Epidermal melanocyte (primary cell): Measurements from ENCODE around the gene CPNE7.
"Not testable (repeated sequence)": the region's sequence is repeated elsewhere in the genome, so short reads cannot be mapped to it uniquely, and the experiment has no call there.

ENCODE experiments used
- DNase-seq: peaks from one replicate; pipeline ENCODE4 v3.0.0; 2011; ENCODE audit warnings: low spot score; ENCODE audit not compliant: insufficient read length

The CPNE7 gene

DNA sequence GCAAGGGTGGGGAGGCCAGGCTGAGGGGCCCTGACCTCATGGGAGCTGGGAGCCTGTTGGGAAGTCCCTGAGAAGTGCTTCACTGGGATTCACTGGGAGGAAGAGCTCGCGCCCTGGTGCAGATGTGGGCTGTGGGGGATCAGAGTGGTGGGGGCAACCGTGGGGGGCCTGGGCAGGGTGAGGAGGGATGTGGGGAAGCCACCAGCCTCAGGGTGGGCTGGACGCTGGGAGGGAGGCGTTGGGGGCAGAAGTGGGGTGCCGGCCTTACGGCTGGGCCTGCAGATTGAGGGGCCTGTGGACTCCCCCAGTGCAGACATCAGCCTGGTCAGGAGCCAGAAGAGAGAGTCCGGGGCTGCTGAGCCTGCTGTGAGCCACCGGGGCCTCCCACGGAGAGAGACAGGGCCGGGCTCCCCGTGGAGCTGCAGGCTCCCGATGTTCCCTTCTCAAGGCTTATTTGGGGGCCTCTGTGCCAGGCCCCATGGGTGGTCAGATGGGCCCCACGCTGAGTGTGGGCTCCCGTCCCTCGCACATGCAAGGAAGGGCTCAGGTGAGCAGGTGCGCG lies 45.7 kb downstream of the CPNE7 start:
- no peak for DNase-seq

DNA sequence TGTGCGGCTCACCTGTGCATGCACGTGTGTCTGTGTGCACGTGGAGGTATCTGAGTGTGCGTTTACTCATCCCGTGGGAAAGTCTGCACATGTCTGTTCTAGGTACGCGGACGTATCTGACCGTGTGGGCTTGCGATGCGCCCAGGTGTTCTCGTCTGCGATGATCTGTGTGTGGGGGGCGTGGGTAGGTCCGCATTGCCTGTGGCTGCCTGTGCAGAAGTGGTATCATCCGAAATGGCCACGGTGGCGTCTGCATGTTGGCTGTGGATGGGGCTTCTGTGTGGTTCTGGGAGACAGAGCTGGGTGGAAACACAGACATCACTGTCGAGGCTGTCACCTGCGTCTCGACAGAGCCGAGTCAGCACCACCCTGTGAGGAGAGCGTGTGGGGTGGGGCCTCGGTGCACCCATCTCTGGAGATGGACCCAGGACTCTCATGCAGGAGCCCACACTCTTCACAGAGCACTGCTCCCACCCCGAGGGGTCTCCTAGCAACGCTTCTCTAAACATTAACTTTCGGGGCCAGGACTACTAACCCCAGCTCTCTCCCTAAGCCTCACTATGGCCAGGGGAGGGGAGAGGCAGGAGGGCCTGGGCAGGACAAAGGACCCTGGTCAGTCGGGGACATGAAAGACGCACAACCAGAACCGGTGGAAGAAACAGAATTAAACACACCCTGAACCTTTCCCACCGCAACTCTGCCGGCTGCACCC lies 46.3 kb downstream of the CPNE7 start:
- no peak for DNase-seq

DNA sequence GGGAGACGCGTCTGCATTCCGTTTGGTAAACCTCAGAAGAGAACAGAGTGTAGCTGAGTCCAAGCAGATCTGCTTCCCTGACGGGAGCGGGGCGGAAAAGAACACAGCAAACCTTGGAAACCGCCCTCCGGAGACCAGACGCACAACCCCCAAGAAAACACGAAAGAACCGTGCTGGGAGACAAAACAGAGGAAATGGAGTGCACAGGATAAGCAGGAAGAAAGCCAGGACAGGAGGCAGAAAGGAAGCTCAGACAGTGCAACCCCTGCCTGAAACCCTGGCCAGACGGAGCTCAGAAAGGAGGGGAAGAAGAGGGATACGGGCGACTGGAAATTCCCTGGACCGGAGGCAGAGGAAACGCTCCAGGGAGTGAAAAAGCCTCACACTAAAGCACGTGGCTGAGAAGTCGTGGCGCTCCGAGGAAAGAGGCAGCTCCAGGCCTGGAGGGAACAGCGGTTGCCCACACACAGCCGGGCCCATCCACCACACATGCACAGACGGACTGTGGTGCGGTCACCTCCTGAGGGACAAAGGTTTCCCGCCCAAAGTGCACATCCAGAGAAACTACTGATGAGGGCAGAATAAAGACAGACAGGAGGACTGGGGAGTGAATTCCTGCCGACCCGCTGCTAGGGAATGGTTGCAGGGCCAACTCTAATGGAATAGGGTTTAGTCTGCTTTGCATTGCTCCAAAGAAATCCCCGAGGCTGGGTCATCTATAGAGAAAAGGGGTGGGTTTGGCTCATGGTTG lies 48.1 kb downstream of the CPNE7 start:
- peak; percentile 81 for DNase-seq

DNA sequence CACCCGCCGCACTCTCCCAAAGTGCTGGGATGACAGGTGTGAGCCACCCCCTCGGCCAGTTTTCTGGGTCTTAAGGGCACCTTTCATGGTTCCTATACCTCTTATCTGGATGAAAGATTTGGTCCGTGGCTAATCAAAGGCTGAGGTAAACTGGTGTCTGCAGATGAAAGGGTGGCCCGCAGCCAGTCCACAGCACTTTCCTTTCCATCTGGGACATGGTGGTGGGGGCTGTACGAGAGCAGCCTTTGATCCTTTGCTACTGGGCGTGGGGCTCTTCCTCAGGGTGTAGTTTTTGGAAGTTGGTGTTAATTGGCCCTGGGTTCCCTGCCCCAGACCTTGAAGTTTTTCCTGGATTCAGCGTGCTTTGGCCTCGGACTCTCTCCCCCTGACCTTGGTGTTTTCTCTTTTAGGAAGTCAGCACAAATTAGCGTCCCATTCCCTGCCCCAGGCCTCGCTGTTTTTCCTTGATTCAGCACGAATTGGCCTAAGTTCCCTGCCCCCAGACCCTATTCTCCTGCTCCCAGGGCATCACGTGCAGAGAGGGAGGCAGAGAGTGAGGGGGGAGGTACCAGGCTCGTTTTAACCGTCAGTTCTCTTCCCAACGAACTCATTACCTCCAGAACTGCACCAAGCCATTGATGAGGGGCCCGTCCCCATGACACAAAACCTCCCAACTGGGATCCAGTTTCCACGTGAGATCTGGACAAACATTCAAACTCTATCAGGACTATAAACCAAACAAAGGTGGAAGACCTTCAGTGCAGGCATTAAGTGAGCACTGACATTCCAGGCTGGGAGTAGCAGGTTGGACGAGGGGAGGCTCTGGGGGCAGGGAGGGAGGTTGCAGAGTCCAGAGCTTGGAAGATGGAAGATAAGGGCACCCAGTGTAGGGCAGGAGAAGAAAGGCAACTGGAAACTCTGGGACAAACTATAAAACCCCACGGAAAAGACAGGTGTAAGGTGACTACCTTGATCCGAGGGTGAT lies 49.5 kb downstream of the CPNE7 start:
- DNase-seq, result no peak

DNA sequence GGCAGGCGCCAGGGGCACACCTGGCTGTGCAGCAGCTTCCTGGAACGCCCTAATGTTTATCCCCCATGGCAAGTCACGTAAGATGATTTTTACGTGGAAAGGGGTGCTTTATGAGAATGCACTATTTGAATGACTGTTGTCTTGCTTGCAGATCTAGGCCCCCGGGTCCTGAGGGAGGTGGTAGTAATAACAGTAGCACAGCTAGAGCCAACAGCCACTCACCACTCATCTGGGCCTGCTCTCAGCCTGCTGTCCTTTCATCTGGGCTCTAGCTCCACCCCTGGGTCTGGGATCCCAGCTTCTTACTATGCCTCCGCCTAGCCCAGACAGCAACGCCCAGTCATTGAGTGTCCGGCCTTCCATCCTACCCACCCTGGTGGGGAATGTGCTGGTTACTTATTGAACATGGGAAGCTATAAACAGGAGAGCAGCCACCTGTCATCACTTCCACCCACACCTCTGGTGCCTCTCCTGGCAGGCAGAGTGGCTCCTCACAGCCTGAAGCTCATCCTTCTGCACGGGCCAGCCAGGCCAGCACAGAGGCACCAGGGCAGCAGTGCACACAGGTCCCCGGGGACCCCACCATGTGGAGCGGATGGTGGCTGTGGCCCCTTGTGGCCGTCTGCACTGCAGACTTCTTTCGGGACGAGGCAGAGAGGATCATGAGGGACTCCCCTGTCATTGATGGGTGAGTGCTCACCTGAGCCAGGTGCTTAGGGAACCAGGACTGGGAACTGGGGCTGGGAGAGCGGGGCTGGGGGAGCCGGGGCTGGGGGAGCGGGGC lies 54.5 kb downstream of the CPNE7 start:
- DNase-seq, result no peak

DNA sequence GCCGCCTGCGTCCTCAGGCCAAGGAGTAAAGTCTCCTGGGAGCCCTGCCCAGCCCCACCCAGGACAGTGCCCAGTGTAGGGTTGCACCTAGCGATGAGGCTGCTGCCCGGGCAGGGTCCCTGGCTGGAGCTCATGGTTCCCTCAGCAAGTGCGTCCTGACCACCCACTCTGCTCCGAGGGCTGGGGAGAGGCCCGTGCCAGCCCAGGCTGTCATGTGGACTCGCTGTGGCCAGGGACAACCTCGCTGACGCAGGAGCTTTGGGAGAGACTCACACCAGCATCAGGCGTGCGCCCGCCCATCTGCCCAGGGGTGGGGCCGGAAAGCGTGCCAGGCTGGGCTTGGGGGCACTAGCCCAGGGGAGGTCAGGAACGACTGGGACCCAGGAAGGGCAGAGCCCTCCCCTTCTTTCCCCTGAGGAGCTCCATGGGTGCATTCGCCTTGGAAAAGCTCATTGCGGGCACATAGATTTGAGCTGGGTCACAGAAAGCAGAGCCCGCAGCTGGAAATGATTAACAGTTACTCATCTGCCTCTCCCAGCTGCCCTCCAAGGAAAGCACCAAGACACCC lies 57.6 kb downstream of the CPNE7 start:
- peak; percentile 82 for DNase-seq

DNA sequence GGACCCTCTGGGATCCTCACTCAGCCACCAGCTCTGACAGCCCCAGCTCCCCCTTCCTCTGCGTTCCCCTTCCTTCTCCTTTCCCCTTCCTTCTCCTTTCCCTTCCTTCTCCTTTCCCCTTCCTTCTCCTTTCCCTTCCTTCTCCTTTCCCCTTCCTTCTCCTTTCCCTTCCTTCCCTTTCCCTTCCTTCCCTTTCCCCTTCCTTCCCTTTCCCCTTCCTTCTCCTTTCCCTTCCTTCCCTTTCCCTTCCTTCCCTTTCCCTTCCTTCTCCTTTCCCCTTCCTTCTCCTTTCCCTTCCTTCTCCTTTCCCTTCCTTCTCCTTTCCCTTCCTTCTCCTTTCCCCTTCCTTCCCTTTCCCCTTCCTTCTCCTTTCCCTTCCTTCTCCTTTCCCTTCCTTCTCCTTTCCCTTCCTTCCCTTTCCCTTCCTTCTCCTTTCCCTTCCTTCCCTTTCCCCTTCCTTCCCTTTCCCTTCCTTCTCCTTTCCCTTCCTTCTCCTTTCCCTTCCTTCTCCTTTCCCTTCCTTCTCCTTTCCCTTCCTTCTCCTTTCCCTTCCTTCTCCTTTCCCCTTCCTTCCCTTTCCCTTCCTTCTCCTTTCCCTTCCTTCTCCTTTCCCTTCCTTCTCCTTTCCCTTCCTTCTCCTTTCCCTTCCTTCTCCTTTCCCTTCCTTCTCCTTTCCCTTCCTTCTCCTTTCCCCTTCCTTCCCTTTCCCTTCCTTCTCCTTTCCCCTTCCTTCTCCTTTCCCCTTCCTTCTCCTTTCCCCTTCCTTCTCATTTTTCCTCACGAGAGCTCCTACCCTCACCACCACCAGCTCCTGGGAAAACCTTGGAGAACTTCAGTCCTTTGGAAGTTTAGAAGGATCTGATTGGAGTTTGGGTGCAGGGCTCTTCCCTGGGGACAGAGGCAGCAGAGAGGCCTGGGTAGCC lies 59.2 kb downstream of the CPNE7 start:
- not testable (repeated sequence) for DNase-seq

DNA sequence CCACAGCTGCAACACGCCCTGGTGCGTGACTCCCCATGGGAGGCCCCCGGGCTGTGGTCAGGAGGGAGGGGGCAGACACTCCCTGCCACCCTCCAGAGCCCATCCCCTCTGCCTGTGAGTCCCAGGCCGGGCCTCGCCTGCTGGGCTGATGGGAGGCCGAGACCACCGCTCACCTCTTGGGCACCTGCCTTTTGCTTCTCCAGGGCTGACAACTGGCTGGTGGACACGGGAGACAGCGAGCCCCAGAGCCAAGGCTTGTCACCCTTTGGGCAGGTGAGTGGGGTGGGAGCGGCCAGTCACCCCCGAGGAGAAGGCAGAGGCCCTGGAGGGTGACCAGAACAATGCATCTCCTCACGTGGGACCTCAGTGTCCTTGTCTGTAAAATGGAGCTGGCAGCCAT lies 61.1 kb downstream of the CPNE7 start:
- no peak for DNase-seq

DNA sequence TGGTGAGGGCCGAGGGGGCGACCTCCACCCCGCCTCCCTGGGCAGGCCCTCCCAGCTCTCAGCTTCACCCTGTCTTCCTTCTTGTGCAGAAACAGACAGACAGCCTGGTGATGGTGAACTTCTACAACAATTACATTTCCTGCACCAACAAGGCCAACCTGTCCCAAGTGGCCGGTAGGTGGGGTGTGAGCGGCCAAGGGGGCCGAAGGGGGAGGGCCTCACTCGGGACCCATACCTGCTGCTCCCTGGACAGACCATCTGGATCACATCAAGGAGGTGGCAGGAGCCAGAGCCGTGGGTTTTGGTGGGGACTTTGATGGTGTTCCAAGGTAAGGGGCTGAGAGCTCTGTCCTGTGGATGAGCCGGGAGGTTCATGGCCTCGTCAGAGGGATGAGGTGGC lies 61.8 kb downstream of the CPNE7 start:
- DNase-seq, result no peak

DNA sequence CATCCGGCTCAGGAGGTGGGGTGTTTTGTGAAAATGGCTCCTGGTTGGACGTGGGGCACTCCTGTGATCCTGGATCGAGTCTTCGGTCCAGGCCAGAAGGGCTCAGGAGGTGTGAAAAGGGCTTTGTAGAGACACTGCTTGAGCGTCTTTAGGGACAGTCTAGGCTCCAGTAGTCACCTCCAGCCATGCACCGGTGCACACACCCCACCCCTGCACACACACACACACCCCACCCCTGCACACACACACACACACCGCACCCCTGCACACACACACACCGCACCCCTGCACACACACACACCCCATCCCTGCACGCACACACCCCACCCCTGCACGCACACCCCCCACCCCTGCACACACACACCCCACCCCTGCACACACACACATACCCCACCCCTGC lies 62.9 kb downstream of the CPNE7 start:
- DNase-seq, result no peak

DNA sequence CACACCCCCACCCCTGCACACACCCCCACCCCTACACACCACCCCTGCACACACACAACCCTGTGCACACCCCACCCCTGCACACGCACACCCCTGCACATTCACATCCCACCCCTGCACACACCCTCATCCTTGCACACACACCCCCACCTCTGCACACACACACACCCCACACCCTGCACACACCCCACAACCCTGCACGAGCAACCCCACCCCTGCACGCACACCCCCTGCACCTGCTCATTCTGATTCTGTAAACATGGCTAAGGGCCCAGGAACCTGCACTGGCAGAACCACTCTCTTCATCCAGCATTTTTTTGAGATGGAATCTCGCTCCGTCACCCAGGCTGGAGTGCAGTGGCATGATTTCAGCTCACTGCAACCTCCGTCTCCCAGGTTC lies 63.8 kb downstream of the CPNE7 start:
- no peak for DNase-seq

DNA sequence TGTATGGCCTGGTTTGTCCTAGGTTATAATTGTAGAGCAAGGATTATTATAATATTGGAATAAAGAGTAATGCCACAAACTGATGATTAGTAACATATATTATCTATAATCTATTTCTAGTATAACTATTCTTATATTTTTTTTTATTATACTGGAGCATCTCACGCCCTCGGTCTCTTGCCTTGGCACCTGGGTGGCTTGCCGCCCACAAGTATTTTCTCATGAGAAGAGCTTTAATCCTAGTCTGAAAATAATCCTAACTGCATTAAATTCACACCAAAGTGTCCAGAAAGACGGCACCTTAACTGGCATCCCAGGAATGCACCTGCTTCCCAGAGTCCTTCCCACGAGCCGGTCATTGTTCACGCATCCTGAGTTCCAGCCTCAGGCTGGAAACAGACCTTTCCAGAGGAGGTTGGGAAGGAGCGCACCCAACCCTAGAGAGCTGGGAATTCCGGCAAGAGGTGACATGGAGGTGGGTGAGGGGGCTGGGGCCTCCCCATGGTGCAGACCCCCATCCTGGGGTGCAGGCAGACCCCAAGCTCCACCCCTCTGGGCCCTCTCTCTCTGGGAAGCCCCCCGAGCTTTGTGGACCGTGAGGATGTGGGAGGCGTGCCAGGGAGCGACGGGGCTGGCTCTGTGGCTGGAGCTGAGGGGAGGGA lies 66.0 kb downstream of the CPNE7 start:
- no peak for DNase-seq

DNA sequence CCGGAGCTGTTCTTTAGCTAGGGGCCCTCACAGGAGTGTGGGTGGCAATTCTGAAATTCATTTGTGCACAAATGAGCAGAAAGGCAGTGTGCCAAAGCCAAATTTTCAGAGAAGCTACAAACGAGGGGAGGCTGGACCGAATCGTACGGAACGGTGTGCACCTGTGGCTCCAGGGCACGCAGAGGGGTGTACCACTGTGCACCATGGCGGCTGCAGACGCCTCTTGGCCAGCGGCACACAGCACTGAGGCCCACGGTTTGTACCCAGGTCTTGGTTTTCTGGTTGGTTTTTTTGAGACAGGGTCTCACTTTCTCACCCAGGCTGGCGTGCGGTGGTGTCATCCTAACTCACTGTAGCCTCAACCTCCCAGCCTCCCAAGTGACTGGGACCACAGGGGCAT lies 67.0 kb downstream of the CPNE7 start:
- no peak for DNase-seq

DNA sequence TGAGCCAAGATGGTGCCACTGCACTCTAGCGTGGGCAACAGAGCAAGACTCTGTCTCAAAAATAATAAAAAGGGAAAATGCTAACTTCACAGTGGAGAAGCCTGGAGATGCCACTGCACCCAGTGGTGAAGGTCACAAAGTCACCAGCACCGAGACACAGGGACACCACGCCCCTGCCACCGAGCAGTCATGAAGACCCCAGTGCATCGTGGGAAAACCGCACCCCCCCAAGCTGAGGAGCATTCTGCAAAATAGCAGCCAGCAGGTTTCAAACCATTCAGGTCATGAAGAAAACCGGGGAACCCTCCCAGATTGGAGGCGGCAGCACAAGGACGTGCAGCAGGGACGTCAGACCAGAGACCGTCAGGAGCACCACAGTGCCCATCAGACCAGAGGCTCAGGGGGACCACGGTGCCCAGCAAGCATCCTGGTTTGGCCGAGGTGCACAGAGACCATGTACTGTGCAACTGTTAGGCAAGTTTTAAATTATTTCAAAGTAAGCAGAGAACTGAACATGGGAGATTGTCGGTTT lies 68.3 kb downstream of the CPNE7 start:
- no peak for DNase-seq

DNA sequence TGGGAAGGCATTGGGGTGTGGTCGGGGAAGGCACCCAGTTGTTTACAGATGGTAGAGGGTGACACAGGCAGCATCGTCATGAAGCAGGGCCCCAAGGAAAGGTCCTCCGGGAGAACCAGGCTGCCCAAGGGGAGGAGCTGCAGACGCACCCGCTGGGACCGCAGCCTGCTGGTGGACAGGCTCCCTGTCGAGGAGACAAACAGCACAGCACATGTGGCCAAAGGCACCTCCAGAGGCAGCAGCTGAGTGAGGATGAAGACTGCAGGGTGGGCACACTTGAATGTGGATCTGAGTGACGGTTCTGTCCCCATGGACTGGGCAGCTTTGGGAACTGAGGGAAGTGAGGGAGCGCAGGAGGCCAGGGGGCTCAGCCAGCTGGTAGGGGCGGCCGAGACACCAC lies 69.6 kb downstream of the CPNE7 start:
- no peak for DNase-seq

DNA sequence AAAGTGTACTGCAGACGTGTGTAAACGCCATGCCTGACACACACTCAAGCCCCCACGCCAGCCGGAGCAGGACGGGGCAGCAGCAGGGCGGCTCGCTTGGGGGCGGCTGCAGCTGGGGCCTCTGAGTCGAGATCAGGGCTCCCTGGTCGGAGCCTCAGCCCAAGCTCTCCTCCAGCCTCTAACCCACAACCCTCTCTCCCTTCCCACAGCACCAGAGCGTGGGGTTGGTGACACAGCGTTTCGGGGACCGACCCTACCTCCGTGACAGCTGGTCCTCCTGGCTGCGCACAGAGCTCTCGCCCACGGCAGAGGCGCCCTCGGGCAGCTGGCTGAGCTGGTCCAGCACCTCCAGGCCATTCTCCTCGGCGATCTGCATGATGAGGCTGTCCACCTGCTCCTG lies 70.7 kb downstream of the CPNE7 start:
- no peak for DNase-seq
